HL-60 (cell line): Measurements from ENCODE around the gene WDR33.

ENCODE experiments used
- TF ChIP-seq, protein P1 (sequence below): IDR thresholded peaks from one replicate; pipeline ENCODE4 v1.5.1; 2011; ENCODE audit warnings: low read length, control low read depth, inconsistent platforms; ENCODE audit not compliant: insufficient read depth
- TF ChIP-seq, protein P2 (sequence below): IDR thresholded peaks from 2 replicates; pipeline ENCODE4 v1.6.1; 2012; ENCODE audit warnings: low read depth; ENCODE audit not compliant: insufficient replicate concordance

DNA sequence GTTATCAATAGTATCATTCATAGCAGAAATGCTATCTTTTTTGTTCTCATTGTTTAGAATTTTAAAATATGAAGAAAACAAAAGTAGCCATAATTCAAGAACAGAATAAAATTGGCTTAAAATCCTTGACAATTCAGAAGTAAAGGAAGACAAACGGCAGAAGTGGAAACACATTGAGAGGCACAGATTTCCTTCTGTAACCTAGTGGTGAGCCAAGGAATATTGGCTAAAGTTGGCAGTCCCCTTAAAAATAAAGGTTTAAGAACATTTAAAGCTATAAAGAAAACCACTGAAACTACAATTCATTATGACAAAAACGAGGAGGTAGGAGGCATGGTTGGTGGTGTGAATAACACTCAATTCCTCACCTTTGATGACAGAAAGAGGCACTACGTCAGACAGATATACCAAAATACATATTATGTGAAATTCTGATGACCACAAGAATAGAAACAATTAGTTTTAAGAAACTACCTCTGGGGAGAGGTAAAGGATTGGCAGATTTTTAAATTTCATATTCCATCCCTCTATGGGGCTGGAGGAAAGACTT lies 67.4 kb downstream of the WDR33 start:
- TF ChIP-seq, protein P1, sequence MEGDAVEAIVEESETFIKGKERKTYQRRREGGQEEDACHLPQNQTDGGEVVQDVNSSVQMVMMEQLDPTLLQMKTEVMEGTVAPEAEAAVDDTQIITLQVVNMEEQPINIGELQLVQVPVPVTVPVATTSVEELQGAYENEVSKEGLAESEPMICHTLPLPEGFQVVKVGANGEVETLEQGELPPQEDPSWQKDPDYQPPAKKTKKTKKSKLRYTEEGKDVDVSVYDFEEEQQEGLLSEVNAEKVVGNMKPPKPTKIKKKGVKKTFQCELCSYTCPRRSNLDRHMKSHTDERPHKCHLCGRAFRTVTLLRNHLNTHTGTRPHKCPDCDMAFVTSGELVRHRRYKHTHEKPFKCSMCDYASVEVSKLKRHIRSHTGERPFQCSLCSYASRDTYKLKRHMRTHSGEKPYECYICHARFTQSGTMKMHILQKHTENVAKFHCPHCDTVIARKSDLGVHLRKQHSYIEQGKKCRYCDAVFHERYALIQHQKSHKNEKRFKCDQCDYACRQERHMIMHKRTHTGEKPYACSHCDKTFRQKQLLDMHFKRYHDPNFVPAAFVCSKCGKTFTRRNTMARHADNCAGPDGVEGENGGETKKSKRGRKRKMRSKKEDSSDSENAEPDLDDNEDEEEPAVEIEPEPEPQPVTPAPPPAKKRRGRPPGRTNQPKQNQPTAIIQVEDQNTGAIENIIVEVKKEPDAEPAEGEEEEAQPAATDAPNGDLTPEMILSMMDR = no peak
- TF ChIP-seq, protein P2, sequence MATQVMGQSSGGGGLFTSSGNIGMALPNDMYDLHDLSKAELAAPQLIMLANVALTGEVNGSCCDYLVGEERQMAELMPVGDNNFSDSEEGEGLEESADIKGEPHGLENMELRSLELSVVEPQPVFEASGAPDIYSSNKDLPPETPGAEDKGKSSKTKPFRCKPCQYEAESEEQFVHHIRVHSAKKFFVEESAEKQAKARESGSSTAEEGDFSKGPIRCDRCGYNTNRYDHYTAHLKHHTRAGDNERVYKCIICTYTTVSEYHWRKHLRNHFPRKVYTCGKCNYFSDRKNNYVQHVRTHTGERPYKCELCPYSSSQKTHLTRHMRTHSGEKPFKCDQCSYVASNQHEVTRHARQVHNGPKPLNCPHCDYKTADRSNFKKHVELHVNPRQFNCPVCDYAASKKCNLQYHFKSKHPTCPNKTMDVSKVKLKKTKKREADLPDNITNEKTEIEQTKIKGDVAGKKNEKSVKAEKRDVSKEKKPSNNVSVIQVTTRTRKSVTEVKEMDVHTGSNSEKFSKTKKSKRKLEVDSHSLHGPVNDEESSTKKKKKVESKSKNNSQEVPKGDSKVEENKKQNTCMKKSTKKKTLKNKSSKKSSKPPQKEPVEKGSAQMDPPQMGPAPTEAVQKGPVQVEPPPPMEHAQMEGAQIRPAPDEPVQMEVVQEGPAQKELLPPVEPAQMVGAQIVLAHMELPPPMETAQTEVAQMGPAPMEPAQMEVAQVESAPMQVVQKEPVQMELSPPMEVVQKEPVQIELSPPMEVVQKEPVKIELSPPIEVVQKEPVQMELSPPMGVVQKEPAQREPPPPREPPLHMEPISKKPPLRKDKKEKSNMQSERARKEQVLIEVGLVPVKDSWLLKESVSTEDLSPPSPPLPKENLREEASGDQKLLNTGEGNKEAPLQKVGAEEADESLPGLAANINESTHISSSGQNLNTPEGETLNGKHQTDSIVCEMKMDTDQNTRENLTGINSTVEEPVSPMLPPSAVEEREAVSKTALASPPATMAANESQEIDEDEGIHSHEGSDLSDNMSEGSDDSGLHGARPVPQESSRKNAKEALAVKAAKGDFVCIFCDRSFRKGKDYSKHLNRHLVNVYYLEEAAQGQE = no peak
